ENCODE results near the gene TEX29. TPM values are rescaled to one million over a fixed set of nuclear protein-coding genes. Genes with fewer than 3 reads are reported as not detected.
A peak's percentile ranks its signal among the peaks of the same experiment; 100 is the strongest.

TEX29 gene
- total RNA-seq, 2 donors from 2014 or later = not detected

DNA sequence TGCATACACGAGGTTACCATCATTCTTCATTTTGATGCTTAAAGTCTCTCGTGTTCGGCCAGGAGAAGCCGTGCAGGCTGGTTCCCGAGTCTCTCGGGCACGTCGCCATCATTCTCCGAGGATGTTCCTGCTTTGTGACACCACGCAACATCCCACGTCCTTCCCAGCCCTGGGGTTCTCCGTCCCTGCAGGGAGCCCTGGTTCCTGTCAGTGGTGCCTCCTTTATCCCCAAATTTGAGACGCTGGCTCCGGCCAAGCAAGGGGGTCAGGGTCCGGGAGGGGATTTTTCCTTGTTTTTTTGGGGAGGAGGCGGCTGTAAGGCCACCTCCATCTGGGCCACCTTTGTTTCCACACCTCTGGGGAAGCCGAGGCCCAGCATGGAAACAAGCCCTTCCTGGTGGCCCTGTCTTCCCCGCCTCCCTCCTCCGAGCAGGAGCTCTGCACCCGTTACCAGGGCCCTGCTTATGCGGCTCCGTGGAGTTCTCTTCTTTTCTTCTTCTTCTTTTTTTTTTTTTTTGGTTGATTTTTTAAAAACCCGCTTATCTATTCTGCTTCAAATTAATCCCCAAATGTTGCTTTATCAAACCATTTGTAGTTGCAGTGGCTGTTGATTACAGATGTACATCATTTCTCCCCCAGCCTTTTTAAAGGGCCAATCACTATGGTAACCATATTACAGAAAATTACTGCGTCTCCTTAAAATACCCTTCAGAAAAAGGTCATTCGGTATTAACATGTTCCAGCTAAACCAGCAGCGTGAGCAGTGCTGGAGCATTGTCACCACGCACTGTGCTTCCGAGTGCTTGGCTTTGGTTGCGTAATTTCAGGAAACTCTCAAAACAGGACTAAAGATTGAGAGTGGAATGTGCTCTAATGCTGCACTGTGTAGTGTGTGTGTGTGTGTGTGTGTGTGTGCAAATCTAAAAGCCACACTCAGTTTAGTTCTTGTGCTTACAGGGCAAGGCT lies 50.4 kb downstream of the TEX29 start:
- DNase-seq (ENCODE audit: low spot score) = no peak
- Histone ChIP-seq H3K36me3 (no peaks in the 10 kb centered on the region), H3K9me3 (no peaks in the 10 kb centered on the region), H3K4me3 (no peak overlapping the region), H3K4me1 (no peaks in the 10 kb centered on the region), H3K27ac (no peak overlapping the region), H3K27me3 (no peaks in the 10 kb centered on the region)
- TF ChIP-seq, protein P1, sequence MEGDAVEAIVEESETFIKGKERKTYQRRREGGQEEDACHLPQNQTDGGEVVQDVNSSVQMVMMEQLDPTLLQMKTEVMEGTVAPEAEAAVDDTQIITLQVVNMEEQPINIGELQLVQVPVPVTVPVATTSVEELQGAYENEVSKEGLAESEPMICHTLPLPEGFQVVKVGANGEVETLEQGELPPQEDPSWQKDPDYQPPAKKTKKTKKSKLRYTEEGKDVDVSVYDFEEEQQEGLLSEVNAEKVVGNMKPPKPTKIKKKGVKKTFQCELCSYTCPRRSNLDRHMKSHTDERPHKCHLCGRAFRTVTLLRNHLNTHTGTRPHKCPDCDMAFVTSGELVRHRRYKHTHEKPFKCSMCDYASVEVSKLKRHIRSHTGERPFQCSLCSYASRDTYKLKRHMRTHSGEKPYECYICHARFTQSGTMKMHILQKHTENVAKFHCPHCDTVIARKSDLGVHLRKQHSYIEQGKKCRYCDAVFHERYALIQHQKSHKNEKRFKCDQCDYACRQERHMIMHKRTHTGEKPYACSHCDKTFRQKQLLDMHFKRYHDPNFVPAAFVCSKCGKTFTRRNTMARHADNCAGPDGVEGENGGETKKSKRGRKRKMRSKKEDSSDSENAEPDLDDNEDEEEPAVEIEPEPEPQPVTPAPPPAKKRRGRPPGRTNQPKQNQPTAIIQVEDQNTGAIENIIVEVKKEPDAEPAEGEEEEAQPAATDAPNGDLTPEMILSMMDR (IDR thresholded peaks at IDR 0.05) = no peak

DNA sequence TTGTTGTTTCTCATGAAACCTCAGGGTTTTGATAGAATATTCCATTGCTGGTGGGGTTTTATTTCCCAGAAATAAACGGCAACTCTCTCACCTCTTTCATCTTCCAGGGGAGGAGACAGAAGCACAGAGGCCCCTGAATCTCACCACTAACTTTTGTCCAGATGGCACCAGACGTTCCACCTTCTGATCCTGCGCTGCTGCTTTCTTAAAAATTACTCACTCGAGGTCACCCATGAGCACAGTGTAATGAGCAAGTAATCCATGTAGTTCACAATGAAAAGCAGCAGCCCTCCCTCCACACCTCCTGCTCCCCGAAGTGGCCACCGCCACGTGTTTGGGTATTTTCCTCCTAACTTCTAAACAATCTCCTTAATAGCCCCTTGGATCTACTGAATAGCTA lies 51.3 kb downstream of the TEX29 start:
- Histone ChIP-seq H3K27me3 (no peaks in the 10 kb centered on the region), H3K4me3 (no peak overlapping the region), H3K27ac (no peak overlapping the region), H3K4me1 (no peaks in the 10 kb centered on the region), H3K9me3 (no peaks in the 10 kb centered on the region), H3K36me3 (no peaks in the 10 kb centered on the region)
- DNase-seq (ENCODE audit: low spot score) = no peak
- TF ChIP-seq, protein P1 (IDR thresholded peaks at IDR 0.05) = no peak

DNA sequence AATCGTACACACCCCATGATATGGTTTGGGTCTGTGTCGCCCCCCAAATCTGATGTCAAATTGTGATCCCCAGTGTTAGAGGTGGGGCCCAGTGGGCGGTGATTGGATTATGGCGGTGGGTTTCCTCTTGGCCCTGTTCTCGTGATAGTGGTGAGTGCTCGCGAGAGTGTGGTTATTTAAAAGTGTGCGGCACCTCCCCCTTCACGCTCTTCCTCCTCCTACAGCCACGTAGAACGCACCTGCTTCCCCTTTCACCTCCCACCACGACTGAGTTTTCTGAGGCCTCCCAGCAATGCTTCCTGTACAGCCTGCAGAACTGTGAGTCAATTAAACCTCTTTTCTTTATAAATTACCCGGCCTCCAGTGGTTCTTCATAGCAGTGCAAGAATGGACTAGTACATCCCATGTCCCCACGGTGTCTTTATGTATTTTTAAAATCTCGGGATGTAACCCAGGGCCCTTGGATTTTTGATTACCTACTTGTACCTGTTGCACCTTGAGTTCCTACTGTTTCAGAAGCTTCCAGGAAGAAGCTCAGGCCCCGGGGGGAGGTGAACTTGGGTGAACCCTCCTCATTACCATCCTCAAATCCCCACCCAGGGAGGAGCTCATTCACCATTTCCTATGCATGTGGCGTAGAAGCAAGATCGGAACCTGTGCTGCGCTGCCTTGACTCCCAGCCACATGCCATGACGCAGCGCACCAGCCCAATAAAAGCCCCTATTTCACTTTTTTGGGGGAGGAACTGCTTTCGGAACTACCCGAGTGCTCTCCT lies 52.4 kb downstream of the TEX29 start:
- Histone ChIP-seq H3K27ac (no peak overlapping the region), H3K36me3 (no peaks in the 10 kb centered on the region), H3K27me3 (no peaks in the 10 kb centered on the region), H3K4me3 (no peak overlapping the region), H3K9me3 (no peaks in the 10 kb centered on the region), H3K4me1 (no peaks in the 10 kb centered on the region)
- DNase-seq (ENCODE audit: low spot score) = no peak
- TF ChIP-seq, protein P1 (IDR thresholded peaks at IDR 0.05) = no peak

DNA sequence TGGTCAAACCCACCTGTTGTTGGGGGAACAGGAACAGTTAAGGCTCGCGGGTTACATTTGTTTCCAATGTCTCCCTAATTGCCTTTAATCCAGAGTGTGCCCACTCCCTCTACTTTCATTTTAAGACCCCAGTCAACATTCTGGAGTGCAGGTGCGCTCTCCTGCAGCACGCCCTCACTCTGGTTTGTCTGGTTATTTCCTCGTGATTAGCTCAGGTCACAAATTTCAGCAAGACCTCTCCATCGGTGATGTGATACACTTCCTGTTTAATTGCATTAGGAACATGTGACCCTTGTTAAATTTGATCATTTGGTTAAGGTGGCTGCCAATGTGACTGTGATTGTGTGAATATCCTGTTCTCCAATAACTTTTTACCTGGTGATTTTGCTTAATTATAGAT lies 53.0 kb downstream of the TEX29 start:
- Histone ChIP-seq H3K4me3 (no peak overlapping the region), H3K4me1 (no peaks in the 10 kb centered on the region), H3K27me3 (no peaks in the 10 kb centered on the region), H3K9me3 (no peaks in the 10 kb centered on the region), H3K36me3 (no peaks in the 10 kb centered on the region), H3K27ac (no peak overlapping the region)
- TF ChIP-seq, protein P1 (IDR thresholded peaks at IDR 0.05) = no peak
- no peak for DNase-seq (ENCODE audit: low spot score)

DNA sequence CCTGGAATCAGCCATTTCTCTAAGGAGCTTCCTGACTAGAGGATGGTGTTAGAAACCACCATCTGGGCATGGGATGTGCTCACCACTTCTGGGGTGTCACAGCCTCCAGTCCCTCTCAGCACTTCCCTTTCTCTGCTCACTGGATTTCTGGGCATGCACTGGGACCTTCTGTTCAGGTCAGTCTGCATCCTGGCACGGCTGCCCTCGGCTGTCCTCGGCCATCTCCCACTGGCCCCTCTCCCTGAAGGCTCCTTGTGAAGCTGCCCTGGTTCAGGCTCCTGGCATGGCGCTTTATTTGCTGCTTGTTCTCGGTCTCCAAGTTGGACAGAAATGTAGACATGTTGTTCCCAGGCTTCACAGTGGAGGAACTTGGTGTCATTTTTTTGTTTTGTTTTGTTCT lies 60.0 kb downstream of the TEX29 start:
- TF ChIP-seq, protein P1 (IDR thresholded peaks at IDR 0.05) = no peak
- peak; percentile 44 for DNase-seq (ENCODE audit: low spot score)

More for the DNA sequence above, 60.0 kb downstream of the TEX29 start:
- H3K4me1 ChIP-seq = no peaks in the 10 kb centered on the region
- H3K4me3 ChIP-seq = no peak overlapping the region
- H3K9me3 ChIP-seq = no peaks in the 10 kb centered on the region
- H3K27ac ChIP-seq = no peak overlapping the region
- no peaks in the 10 kb centered on the region for H3K36me3 ChIP-seq
- no peaks in the 10 kb centered on the region for H3K27me3 ChIP-seq

All from right atrium auricular region (tissue), 2 donors.